HG03378 (cell line): ENCODE data around the gene MPC2.

Experiments used
- ATAC-seq: cut with Tn5 transposase; IDR thresholded peaks from one replicate; pipeline ENCODE4 v1.9.1; 2021; ENCODE audit warnings: mild to moderate bottlenecking, moderate library complexity; ENCODE audit not compliant: unreplicated experiment

Gene MPC2

DNA sequence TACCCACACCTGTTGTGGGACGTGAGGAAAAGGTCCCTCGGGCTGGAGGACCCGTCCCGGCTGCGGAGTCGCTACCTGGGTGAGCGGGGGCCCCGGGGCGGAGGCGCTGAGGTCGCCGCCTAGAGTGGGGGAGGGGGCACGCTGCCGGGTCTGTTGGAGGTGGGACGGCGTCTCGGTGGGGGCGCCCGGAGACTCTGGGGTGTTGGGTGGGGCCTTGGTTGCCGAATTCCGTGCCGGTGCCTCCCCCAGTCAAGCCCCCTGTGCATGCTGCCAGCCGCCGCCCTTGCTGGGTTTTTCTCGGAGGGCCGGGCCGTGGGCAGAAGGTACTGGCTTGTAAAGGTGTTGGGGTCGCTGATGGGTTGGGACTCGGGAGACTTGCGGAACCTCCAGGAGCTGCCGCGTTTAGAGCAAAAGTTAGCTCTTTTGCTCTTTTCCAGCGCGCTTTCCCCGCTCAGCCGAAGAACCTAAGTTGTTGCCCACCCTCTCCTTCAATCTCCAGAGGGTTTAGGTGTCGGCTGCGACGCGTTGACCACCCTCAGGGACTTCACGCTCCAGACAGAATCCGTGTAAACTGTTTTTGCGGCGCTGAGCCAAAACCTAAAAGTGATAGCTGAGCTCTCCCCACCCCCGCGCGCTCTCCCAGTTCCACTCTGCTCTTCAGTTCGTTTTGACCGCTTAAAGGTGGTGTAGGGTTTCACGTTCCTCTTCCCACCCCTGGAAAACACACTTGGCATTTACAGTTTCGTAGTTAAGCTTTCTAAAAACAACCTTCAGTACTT is at the start of gene MPC2:
Gene MPC2, minus strand, starts transcription at position 143 of the 779 bp plus-strand sequence. CDS start 1,231 bp downstream, outside the sequence.
- ATAC-seq, result no peak

DNA sequence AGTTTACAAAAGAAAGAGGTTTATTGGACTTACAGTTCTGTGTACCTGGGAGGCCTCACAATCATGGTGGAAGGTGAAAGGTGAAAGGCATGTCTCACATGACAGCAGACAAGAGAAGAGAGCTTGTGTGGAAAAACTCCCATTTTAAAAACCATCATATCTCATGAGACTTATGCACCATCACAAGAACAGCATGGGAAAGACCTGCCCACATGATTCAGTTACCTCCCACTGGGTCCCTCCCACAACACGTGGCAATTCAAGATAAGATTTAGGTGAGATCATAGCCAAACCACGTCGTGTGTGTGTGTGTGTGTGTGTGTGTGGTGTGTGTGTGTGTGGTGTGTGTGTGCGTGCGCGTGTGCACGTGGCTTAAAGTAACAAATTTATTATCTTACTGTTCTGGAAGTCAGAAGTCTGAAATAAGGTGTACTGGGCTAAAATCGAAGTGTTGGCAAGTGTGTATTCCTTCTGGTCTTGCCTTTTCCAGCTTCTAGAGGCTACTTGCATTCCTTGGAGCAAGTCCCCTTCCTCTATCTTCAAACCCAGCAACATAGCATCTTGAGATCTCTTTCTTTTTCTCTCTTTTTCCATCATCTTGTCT is 48.1 kb upstream of the MPC2 start:
- ATAC-seq, result no peak

DNA sequence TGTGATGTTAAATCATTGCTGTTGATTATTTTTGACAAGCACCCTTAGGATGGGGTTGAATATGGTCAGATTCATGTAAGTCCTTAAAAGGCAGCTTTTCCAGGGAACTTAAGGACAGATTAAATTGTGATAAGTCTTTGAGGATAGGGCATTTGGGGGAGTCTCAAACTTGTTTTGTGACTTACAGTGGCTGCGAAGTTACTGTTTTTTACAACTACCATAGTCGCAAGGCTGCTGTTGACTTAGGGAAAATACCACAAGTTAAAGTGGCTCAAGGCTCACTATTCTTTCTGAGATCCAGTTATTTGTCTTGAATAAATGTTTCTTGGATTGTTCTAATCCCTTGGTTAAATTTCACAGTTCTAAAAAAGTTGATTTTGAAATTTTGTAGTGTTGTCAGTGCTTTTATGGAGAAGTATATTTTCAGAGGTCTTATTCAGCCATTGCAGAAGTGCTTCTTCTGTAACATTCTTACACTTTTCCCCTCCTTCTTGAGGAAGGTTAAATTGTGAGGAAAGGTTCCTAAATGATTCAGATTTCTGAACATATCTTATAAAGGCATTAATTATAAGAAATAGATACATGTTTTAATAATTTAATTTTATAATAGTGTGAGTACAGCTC is 47.0 kb upstream of the MPC2 start:
- no peak for ATAC-seq

DNA sequence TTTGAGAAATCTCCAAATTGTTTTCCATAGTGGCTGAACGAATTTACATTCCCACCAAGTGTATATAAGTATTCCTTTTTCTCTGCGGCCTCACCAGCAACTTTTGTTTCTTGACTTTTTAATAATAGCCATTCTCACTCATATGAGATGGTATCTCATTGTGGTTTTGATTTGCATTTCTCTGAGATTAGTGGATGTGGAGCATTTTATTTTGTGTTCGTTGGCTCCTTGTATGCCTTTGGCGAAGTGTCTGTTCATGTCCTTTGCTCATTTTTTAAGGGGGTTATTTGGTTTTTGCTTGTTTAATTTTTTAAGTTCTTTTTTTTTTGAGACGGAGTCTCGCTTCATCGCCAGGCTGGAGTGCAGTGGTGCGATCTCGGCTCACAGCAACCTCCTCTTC is 45.1 kb upstream of the MPC2 start:
- no peak for ATAC-seq

DNA sequence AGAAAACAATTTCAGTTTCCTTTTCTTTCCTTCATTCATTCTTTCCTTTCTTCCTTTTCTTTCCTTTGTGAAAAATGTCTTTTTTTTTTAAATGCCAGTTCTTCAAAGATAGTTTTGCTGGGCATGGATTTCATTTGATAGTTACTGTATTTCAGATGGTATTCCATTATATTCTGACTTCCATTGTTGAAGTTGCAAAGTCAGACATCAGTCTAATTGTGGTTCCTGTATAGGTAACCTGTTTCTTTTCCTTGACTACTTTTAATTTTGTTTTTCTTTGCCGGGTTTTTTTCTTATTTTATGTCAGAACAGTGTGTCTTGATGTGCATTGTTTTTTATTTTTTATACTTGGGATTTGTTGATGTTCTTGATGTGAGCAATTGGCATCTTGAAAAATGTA is 40.4 kb upstream of the MPC2 start:
- no peak for ATAC-seq

DNA sequence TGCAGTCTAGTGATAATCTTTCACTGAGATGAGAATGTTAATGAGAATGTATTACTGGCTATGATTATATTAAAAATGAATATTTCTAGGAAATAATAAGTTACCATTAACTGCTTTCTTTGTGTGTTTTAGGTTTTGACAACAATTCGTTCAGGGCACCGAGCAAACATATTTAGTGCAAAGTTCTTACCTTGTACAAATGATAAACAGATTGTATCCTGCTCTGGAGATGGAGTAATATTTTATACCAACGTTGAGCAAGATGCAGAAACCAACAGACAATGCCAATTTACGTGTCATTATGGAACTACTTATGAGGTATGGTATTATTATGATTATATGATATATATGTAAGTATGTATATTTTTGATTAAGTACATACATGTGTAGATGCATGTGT is 37.8 kb upstream of the MPC2 start:
- no peak for ATAC-seq

DNA sequence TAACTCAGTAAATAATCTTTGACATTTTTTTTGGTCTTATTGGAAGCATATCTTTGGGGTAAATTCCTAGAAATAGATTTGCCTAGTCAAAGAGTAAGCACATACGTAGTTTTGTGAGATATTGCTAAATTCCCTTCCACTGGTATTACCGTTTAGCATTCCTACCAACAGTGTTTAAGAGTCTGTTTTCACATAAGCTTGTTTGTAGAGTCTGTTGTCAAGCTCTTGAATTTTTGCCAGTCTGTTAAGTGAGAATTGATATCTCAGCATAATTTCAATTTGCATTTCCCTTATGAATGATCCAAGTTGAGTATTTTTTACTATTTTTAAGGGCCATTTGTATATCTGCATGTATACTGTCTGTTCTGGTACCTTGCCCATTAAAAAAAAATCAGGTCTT is 37.0 kb upstream of the MPC2 start:
- ATAC-seq, result no peak

DNA sequence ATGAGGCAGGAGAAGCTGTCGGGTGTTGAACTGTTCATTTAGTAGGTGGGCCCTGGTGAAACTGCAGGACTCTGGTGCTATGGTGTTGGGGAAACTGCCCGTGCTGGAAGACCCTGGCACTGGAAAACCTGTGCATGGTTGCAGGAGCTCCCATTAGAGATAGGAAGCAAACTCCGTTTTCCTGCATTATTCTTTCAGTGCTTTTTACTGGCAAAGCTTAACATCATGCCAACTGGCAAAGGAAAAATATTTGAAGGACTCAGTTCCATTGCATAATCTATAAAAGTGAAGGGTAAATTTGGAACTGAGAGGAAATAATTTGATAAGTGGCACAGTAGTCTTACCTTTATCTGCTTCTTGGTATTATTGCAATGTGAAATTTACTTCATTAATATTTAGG is 31.7 kb upstream of the MPC2 start:
- no peak for ATAC-seq

DNA sequence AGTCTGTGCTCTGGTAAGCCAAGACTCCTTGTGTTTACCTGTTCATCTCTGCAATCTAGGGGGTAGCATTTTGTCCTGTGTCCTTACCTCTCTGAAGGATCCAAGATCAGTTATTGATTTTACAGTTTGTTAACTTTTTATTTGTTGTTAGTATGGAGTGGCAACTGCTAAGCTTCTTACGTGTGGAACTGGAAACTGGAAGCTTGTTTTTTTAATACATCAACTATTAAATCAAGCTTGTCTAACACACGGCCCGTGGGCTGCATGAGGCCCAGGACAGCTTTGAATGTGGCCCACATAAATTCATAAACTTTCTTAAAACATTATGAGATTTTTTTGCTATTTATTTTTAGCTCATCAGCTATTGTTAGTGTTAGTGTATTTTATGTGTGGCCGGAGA is 29.2 kb upstream of the MPC2 start:
- ATAC-seq, result no peak

DNA sequence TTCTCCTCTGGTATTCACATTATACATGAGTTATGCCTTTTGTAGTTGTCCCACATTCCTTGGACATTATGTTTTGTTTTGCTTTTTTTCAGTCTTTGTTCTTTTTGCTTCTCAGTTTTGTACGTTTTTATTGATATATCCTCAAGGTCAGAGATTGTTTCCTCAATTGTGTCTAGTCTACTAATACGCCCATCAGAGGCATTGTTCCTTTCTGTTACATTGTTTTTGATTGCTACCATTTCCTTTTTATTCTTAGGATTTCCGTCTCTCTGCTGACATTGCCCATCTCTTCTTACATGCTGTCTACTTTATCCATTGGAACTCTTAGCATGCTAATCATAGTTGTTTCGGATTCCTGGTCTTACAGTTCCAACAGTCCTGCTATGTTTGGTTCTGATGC is 27.8 kb upstream of the MPC2 start:
- ATAC-seq, result no peak

DNA sequence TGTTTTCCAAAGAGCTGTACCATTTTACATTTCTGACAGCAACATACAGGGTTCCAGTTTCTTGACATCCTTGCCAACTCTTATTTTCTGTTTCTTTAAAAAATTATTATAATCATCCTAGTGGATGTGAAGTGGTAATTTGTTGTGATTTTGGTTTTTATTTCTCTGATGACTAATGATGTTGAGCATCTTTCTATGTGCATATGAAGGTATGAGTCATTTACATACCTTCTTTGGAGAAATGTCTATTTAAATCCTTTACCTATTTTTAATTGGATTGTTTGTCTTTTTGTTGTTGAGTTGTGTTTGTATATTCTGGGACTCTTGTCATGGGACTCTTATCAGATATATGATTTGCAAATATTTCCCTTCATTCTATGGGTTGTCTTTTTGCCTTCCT is 20.8 kb upstream of the MPC2 start:
- no peak for ATAC-seq

DNA sequence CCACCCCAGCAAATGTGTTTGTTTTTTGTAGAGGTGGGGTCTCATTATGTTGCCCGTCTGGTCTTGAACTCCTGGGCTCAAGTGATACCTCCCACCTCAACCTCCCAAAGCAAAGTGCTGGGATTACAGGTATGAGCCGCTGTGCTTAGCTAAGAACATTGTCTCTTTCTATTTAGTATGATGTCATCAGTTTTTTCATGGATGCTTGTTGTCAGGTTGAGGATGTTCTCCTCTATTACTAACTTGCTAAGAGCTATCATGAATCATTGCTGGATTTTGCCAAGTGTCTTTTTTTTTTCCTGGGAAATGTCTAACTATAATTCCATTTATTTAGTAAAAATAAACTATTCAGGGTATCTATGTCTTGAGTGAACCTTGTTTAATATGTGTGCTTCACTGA is 19.0 kb upstream of the MPC2 start:
- ATAC-seq, result no peak

DNA sequence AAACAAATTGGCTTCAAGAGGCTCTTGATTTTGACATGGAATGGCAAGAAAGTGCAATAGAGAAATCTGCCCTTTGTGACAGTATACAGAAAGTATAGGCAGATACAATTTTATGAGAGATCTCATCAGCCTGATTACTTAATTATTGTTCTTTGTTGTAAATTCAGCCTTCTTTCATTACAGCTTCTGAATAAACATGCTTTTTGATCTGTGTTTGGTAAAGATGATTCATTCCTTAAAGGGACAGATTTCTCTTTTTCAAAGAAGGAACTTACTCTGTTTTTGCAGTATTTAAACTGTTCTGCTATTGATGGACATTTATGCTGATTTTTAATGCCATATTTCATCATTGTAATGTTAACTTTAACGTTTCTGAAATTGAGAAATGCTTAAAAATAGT is 13.7 kb upstream of the MPC2 start:
- no peak for ATAC-seq

DNA sequence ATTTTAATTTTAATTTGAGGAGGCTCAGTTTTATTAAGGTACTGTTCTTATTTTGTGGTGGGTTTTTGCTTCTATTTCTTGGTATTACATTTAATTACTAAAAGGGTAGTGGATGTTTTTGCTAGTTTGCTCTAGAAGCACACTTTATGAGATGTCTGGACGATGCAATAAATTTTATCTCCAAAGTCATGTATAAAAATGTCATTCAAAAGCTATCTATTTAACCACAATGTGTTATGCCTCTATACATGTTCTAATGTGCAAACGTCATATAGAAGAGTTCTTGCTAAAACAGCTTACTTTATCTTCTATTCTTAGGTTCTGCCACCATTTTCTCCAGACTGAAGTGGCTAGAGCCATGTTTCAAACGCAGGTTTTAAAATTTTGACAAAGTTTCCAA is 12.9 kb upstream of the MPC2 start:
- ATAC-seq, result no peak

DNA sequence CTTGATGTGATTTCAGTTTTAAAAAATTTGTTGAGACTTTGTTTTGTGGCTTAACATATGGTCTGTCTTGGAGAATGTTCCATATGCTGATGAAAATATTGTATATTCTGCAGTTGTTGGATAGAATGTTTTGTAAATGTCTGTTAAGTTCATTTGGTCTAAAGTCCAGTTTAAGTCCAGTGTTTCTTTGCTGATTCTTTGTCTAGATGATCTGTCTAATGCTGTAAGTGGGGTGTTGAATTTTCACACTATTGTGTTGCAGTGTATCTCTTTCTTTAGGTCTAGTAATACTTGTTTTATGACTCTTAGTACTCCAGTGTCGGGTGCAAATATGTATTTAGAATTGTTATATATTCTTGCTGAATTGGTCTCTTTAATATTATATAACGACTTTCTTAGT is 10.9 kb upstream of the MPC2 start:
- no peak for ATAC-seq

DNA sequence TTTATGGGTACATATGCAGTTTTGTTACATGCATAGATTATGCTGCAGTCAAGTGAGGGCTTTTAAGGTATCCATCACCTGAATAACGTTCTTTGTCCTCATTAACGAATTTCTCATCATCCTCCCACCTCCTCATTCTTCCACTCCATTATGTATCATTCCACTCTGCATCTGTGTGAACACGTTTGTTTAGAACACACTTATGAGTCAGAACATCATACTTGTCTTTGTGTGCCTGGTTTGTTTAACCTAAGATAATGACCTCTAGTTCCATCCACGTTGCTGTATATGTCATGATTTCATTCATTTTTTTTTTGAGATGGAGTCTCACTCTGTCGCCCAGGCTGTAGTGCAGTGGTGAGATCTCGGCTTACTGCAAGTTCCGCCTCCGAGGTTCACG is 6.7 kb upstream of the MPC2 start:
- no peak for ATAC-seq

DNA sequence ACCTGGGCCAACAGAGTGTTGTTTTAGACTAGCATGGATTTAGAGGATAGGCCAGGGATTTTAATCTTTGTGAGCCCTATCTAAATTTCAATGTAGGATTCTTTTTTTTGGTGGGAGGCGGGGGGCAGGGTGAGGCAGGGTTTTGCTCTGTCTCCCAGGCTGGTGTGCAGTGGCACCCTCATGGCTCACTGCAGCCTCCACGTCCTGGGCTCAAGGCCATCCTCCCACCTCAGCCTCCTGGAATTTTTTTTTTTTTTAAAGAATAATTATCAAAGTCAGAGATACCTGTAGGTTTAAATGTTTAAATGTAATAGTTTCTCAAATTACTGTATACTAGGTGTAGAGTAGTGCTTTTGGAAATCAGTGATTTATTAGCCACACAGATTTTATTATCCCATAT is 3.4 kb upstream of the MPC2 start:
- ATAC-seq, result no peak

DNA sequence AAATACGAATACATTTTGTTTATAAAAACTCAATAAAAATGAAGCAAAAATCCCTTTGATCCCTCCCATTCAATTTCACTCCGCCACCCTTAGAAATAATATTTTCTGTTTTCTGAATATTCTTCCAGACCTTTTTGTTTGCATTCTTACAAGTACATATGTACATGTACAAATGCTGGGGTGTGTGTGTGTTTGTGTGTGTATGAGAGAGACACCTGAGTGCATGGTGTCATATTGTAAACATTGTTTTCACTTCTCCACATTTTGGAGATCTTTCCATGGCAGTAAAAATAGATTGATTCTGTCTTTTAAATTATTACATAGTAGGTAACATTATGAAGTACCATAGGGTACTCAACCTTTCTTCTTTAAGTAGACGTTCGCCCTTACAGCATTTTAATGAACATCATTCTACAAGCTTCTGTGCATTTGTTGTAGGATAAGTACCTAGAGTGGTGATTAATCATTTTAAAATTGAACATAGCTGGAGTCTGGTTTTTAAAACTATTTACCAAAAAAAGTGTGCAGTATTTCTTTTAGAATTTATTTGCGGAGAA is 1.3 kb upstream of the MPC2 start:
- ATAC-seq, result no peak

DNA sequence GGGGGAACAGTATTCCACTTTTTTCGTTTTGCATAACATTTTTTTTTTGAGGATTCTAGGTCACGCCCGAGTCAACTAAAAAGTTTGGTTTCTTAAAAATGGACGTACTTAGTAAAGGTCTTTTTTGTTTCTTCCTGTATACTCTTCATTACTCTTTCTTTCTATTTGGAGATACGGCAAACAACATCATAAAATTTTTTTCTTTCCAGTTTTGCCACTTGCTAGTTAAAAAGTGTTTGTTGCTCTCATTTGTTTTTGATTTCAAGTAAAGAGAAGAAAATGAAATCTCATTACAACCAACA is 788 bp upstream of the MPC2 start:
- ATAC-seq, result no peak

DNA sequence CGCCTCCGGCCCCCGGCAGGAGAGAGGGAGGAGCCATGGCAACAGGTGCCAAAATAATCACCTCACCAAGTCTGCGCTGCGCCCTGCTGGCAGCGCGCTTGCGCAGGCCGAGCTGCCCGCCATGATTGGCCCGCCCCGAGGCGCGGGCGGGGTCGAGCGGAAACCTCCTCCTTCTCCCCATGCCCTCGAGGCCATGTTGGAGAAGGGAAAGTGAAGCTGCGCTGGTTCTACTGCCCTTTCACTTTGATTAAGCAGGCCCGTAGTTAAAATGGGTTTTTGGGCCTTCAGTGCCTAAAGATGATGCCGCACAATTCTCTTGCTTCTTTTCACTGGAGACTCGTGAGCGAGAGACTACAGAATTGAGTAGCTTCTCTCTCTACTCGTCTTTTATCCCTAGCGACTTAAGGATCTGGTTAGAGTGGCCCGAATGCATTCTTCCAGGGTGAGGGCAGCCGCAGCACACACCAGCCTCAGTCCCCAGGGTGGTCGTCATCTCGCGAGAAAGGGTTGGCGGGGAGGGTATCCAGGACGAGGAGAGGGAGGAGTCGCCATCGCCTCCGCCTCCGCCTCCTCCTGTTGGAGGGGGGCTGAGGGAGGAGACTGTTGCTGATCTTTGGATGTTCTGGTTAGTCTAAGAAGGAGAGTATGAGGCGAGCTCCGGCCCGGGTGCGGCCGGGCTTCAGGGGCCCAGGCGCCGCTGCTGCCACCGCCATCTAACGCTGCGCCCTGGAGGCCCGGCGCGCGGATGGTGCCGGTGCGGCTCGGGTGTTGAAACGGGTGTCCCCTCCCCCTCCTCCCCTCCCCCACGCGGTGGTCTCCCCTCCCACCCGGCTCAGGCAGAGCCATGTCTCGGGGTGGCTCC is 573 bp downstream of the MPC2 start, which contains the start of gene DCAF6:
Gene DCAF6, plus strand, starts transcription at position 616 of the 862 bp plus-strand sequence. Its CDS starts 229 bp downstream, at position 845.
- peak; percentile 73 for ATAC-seq
